HG03039 (cell line): ENCODE data around the gene TNRC18.
"Not testable (repeated sequence)": the region's sequence is repeated elsewhere in the genome, so short reads cannot be mapped to it uniquely, and the experiment has no call there.

Experiments
- ATAC-seq: cut with Tn5 transposase; IDR thresholded peaks from one replicate; pipeline ENCODE4 v1.9.1; 2021; ENCODE audit warnings: mild to moderate bottlenecking, moderate library complexity; ENCODE audit not compliant: unreplicated experiment

TNRC18 gene

DNA sequence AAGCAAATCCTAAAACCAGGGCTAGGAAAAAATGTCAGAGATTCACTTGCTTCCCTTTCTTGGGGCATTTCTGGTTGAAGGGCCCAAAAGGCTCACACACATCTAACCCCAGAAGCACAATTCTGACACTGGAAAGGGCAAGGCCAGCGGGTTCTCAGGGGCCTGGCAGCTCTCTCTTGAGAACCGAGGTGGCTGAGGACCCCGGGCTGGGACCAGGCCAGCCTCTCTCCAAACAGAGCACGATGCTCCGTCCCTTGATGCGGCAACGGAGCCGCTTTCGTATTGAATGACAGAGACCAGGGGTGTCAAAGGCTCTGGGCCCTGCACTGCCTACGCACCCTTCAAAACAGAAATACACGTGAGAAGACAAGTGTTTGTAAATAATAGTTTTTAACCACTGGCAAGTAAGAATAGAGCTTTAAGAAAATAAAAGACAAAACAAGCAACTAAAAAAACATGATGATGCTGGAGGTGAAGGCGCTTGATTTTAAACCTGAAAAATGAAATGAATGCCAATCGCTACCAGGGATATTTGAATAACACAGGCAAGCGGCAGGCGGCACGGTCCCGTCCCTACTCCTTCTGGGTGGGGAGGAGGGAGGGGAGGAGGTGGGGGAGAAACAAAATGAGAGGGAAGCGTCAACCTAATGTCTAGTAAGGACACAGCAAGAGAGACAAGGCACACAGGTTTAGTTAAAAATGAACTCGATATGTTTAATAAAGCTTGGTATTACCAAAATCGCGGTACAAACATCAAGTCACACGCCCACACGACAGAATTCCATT is 72.8 kb downstream of the TNRC18 start:
- no peak for ATAC-seq

DNA sequence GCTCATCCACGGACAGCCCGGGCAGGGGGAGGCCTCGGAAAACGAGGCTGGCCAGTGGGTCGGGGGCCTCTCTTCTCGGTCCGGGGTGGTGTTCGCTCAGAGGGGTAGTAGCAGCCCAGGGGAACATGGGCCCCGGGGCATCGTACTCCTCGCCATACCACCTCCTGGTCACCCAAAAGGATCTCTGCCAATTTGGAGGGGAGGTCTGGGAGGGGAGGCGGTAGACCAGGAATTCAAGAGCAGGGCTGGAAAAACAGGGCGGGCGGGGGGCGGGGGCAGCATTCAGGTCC is 73.5 kb downstream of the TNRC18 start:
- ATAC-seq = no peak

- ATAC-seq = no peak
Observed at GRCh38 chr7:5349437-5350173, 74.0 kb downstream of the TNRC18 start.

DNA sequence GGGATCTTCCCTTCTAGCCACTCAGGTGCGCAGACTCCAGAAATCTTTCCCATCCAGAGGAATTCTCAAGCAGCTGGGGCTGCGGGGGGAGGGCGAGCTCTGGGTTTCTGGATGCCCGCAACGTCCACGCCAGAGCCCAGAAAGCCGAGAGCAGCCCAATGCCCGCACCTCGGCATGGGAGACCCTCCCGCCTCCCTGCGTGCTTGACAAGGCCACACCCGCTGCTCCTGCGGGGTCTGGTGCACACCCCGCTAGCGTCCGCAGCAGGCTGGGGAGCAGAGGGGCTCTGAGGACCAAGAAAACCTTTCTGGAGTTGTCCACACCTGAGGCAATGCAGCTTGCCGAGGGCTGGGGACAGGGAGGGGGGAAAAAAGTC is 74.6 kb downstream of the TNRC18 start:
- ATAC-seq = no peak

GRCh38 chr7:5348134-5349004 is 75.3 kb downstream of the TNRC18 start:
- no peak for ATAC-seq

DNA sequence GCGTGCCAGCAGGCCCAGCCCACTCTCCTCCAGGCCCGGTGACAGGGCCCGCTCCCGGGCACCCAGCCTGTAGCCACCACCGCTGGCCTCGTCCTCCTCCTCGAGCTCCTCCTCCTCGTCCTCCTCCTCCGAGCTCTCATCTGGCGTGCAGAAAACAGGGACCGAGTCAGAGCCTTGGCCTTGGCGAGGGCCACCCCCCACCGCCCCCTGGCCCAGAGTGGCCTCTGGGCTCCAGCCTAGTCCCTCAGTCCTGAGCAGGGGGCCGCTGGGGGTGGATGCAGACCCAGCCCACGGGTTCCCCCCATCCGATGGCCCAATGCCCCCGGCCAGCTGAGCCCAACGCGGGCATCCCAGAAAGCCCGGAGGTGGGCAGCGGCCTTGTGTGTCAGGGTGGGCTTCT is 78.0 kb downstream of the TNRC18 start:
- ATAC-seq = no peak

DNA sequence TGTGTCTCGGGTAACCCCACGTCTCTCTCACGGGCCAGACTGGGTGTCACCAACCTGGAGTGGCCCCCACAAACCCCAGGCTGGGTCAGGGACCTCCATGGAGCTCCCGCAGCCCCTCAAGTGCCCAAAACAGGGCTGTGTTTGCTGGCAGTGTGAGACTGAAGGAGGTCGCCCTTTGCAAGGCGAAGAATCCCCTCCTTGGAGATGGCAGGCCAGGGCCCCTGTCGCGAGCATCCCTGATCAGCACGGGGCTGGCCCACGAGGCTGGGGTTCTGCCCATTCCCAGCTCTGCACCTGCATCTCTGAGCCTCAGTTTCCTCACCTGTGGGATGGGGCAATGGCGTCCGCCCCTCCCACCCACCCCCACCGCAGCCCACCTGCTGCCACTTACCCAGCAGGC is 78.5 kb downstream of the TNRC18 start:
- no peak for ATAC-seq

DNA sequence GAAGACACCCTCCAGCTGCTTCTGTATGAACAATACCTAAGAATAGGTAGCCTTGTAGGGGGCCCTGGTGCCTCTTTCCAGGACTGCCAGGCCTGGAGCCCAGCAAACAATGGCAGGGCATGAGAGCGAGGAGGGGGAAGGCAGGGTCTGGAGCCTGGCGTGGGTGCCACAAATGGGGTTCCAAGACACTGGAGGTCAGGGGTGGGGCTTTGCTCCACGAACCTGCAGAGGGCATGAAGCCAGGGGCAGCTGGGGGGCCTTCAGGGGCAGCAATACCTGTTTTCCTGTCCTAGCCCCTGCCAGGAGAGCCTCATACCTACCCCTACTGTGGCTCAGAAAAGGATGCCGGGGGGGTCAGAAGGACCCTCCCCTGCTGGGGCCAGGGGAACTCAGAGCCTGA is 79.3 kb downstream of the TNRC18 start:
- no peak for ATAC-seq

DNA sequence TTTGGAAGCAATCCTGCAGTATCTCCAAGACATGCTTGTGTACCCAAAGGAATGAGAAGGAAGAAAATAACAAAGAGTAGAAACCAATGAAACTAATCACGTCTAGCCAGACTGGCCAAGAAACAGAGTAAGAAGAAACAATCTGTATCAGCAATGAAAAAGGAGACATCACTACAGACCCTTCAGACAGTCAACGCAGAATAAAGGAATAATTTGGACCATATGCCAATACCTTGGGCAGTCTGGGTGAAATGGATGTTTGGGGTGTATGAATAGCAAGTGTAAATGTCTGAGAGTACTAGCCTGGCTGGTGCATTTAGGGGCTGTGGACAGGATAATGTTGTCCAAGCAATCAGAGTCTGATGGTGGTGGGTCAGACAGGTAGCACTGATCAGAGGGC is 79.8 kb downstream of the TNRC18 start:
- no peak for ATAC-seq

- no peak for ATAC-seq
Observed at GRCh38 chr7:5342631-5343030, 81.0 kb downstream of the TNRC18 start.

DNA sequence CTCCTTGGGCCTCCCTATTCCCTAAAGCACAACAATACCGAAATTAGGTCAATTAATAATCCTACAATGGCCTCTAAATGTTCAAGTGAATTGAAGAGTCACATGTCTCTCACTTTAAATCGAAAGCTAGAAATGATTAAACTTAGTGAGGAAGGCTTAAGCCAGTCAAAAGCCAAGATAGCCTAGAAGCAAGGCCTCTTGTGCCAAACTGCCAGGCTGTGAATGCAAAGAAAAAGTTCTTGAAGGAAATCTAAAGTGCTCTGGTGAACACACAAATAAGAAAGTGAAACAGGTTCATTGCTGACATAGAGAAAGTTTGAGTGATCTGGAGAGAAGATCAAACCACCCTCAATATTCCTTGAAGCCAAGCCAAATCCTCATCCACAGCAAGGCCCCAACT is 83.7 kb downstream of the TNRC18 start:
- no peak for ATAC-seq

DNA sequence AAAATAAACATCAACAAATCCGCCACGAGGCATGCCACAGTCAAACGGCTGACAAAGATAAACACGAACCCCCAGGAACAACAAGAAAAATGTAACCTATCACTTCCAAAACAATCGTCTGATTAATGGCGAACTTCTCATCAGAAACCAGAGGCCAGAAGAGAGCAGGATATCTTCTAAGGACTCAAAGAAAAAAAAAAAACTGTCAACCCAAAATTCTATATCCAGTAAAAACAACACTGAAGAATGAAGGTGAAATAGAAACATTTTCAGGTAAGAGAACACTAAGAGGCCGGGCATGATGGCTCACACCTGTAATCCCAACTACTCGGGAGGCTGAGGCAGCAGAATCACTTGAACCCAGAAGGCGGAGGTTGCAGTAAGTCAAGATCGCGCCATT is 86.6 kb downstream of the TNRC18 start:
- no peak for ATAC-seq

GRCh38 chr7:5334671-5335070 is 89.0 kb downstream of the TNRC18 start:
- ATAC-seq = no peak

DNA sequence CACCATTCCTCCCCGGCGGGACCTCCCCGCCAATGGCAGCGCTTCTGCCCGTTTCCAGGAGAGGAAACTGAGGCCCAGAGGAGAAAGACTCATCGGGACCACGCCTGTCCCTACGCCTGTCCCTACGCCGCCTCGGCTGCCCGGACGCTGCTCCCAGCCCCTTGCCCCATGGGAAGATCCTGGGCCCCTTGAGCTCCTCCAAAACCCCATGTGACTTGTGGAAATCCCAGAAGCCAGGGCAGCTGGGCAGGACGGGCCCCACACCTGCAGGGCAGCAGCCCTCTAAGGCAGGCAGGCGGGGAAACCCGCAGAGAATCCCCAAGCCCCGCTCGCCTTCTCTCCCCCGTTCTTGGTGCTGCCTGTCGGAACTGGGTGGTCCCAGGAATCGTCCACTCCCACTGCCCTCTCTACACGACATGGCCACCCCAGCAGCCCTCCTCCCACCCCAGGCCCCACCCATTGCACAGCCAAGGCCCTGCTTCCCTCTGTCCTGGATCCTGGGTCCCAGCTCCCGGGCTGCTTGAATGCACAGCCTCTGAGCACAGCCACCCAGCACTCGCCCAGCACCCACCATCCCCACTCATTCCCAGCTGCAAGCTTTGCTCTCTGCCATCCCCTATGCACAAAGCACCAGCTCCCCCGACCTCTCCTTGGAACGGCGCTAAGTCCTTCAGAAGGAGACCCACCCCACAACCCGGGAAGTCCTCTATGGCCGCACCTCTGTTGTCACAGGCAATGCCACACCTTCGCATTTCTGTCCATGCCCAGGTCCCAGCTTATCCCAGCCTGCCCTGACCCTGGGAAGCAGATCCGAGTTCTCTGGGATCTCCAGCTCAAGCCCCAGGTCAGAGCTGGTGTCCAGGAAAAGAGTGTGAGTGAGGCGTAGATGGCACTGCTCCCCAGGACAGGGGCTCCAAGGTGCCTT is 90.3 kb downstream of the TNRC18 start:
- no peak for ATAC-seq

DNA sequence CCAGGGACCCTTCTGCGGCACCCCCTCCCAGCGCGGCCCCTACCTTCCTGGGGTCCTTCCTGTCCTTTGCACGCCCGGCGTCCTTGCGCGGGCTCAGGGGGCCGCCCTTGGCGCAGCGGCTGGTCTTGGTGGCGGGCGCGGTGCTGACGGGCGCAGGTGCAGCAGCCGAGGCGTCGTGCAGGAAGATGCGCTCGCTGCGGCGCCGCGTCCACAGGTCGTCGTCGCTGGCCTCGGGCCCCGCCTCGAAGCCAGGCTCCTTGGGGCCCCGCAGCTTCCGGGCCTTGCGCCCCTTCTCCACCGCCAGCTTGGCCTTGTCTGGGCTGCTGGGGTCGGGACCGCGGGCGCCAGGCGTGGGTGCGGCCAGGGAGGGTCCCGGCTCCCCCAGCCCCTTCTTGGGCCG is 91.1 kb downstream of the TNRC18 start:
- ATAC-seq = no peak

DNA sequence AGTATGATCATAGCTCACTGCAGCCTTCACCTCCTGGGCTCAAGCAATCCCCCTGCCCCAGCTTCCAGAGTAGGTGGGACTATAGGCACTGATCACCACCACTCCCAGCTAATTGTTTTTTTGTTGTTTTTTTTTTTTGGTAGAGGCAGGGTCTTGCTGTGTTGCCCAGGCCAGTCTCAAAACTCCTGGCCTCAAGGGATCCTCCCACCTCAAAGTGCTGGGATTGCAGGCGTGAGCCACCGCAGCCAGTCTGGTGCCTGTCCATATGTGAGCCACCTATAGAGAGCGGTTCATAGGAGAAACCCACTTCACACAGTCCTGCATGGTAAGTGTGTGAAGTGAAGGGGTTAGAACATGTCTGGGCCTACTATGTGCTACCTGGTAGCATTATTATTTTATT is 93.3 kb downstream of the TNRC18 start:
- no peak for ATAC-seq

- no peak for ATAC-seq
Observed at GRCh38 chr7:5324961-5325360, 98.7 kb downstream of the TNRC18 start.

GRCh38 chr7:5323800-5324781 is 99.5 kb downstream of the TNRC18 start:
- ATAC-seq = not testable (repeated sequence)

GRCh38 chr7:5322621-5323410 is 100.8 kb downstream of the TNRC18 start:
- ATAC-seq = no peak
